HG03457 (cell line): ENCODE data around the gene CARD19.
A peak's percentile ranks its signal among the peaks of the same experiment; 100 is the strongest.

Experiments
- ATAC-seq: cut with Tn5 transposase; IDR thresholded peaks from one replicate; pipeline ENCODE4 v1.9.1; 2021; ENCODE audit warnings: moderate number of reproducible peaks; ENCODE audit not compliant: unreplicated experiment

Gene CARD19

GRCh38 chr9:93149361-93149760 is 53.3 kb downstream of the CARD19 start:
- no peak for ATAC-seq

GRCh38 chr9:93151097-93151784 is 55.2 kb downstream of the CARD19 start:
- ATAC-seq, result no peak

- ATAC-seq, result no peak
Measured at GRCh38 chr9:93154293-93154903, 58.4 kb downstream of the CARD19 start.

- no peak for ATAC-seq
Measured at GRCh38 chr9:93155716-93156474, 59.9 kb downstream of the CARD19 start.

- ATAC-seq, result no peak
Measured at GRCh38 chr9:93156475-93157008, 60.5 kb downstream of the CARD19 start.

GRCh38 chr9:93159601-93160471 is 63.8 kb downstream of the CARD19 start:
- ATAC-seq, result peak; percentile 81

GRCh38 chr9:93161786-93162562 is 66.0 kb downstream of the CARD19 start:
- ATAC-seq, result no peak
